Ovary (tissue), 9 donors: ENCODE measurements around the gene TMEM229A. TPM values are rescaled to one million over a fixed set of nuclear protein-coding genes. Genes with fewer than 3 reads are reported as not detected.
"Not testable (repeated sequence)": the region's sequence is repeated elsewhere in the genome, so short reads cannot be mapped to it uniquely, and the experiment has no call there.

Experiments
- DNase-seq, 5 donors: peaks; one replicate each; pipeline ENCODE4 v3.0.0-alpha.2; 2019 to 2020
- H3K27ac ChIP-seq, 2 donors: fragments of 200-600 bp; one replicate each; pipeline versions ENCODE4 v1.5.1 to v1.8.0; 2019 to 2022
- H3K27me3 ChIP-seq: fragments of 200-600 bp; one replicate; pipeline ENCODE4 v1.8.0; 2022
- H3K36me3 ChIP-seq: fragments of 200-600 bp; sonication (generic); one replicate; pipeline ENCODE4 v1.5.1; 2019
- H3K4me1 ChIP-seq: one replicate; pipeline ENCODE4 v1.8.1; 2013; ENCODE audit warnings: mild to moderate bottlenecking, moderate library complexity; ENCODE audit not compliant: insufficient read depth
- H3K4me3 ChIP-seq: fragments of 200-600 bp; sonication (generic); one replicate; pipeline ENCODE4 v1.5.1; 2017
- H3K9me3 ChIP-seq, 2 donors: fragments of 200-600 bp in 1 of 2; sonication (generic) in 1 of 2; one replicate each; pipeline versions ENCODE4 v1.5.1 to v1.8.1; 2013 to 2019; ENCODE audit warnings: mild to moderate bottlenecking in 1 of 2, moderate library complexity in 1 of 2
- EP300 ChIP-seq: sonication (generic); formaldehyde crosslinking; IDR thresholded peaks from one replicate; pipeline ENCODE4 v1.6.1; 2017; ENCODE audit warnings: antibody characterized with exemption
- POLR2A ChIP-seq: fragments of 450-650 bp; IDR thresholded peaks from one replicate; pipeline ENCODE4 v1.6.1; 2017; ENCODE audit warnings: antibody characterized with exemption, mild to moderate bottlenecking, moderate library complexity
- WGBS, 3 donors: extraction: QIAGEN DNeasy Blood & Tissue Kit in 1 of 3; methylation state at CpG; one replicate each; pipeline versions ENCODE4 v1.1.5 to v1.1.7; 2013 to 2017; 5-methylcytosine and 5-hydroxymethylcytosine counted together
- intact Hi-C, 4 donors: fragments of 100-400 bp; cut with DNase I; formaldehyde crosslinking; loops; one replicate each; pipeline versions ENCODE4 v1.11.0 to v1.15.1; 2022 to 2023
- polyA plus RNA-seq, 2 donors: library from polyadenylated mRNA; stranded (reverse); fragments of 200-250 nt in 1 of 2; fragments of 350-450 nt in 1 of 2; fragmentation: Illumina TruSeq in 1 of 2; extraction: RNeasy Lipid Tissue Mini Kit (QIAGEN cat#74804) in 1 of 2; gene quantifications; one replicate each; pipeline ENCODE4 v1.2.3, GENCODE V29; 2013 to 2014
- total RNA-seq, 7 donors: library from RNA; depleted of rRNA in 2 of 7; stranded (reverse); fragments of >200 nt in 2 of 7; fragmentation: NEBNext Ultra II Directional in 3 of 7; extraction: Animal tissue kit (Norgen Biotek cat#: 25700) in 3 of 7; gene quantifications; one replicate each; pipeline versions ENCODE4 v1.1.0 to v1.2.4, GENCODE V29; 2016 to 2023
- TF ChIP-seq, protein P1 (sequence below), 3 donors: fragments of 450-650 bp in 2 of 3; fragments of 200-600 bp in 1 of 3; IDR thresholded peaks; one replicate each; pipeline versions ENCODE4 v1.5.1 to v1.8.0; 2016 to 2022; ENCODE audit warnings: antibody characterized with exemption in 3 of 3, mild to moderate bottlenecking in 1 of 3
- donor health status: DM: no; HTN: no; CAD: no; lungs with moderate emphysema.
- donor health status: DM: no; HTN: no; CAD: no.
- donor health status: Bipolar disorder and iron deficiency.
- donor health status: DM: yes; HTN: yes; CAD: no.
- donor health status: DM: no; HTN: no; CAD: no.
- donor health status: DM: yes; HTN: yes; CAD: no.

TMEM229A gene
- total and polyA plus RNA-seq, 9 donors, result 0.22 to 1.8 (median 0.60) TPM; not detected in 3

GRCh38 chr7:124031406-124031805 is 1.5 kb downstream of the TMEM229A start:
- no peak for TF ChIP-seq EP300
- TF ChIP-seq POLR2A, result no peak
- TF ChIP-seq, protein P1, sequence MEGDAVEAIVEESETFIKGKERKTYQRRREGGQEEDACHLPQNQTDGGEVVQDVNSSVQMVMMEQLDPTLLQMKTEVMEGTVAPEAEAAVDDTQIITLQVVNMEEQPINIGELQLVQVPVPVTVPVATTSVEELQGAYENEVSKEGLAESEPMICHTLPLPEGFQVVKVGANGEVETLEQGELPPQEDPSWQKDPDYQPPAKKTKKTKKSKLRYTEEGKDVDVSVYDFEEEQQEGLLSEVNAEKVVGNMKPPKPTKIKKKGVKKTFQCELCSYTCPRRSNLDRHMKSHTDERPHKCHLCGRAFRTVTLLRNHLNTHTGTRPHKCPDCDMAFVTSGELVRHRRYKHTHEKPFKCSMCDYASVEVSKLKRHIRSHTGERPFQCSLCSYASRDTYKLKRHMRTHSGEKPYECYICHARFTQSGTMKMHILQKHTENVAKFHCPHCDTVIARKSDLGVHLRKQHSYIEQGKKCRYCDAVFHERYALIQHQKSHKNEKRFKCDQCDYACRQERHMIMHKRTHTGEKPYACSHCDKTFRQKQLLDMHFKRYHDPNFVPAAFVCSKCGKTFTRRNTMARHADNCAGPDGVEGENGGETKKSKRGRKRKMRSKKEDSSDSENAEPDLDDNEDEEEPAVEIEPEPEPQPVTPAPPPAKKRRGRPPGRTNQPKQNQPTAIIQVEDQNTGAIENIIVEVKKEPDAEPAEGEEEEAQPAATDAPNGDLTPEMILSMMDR (IDR thresholded peaks at IDR 0.05), result no peak
- no peaks in the 10 kb centered on the region for H3K36me3 ChIP-seq
- intact Hi-C loops, result no loop called here
- 48 to 61% (median 55%) methylated on average over 8 of the region's 8 CpGs for WGBS, 3 donors
- no peaks in the 10 kb centered on the region for H3K9me3 ChIP-seq
- DNase-seq, result no peak
- H3K27me3 ChIP-seq, result no peaks in the 10 kb centered on the region
- H3K27ac ChIP-seq, result no peak overlapping the region
- peaks cover 7% of the 10 kb centered on the region for H3K4me1 ChIP-seq
- no peak overlapping the region for H3K4me3 ChIP-seq

GRCh38 chr7:124030964-124031363 is 1.9 kb downstream of the TMEM229A start:
- H3K36me3 ChIP-seq, result no peaks in the 10 kb centered on the region
- 75 to 84% (median 78%) methylated on average over 4 of the region's 4 CpGs for WGBS, 3 donors
- no peak for TF ChIP-seq EP300
- no peak for TF ChIP-seq POLR2A
- TF ChIP-seq, protein P1 (IDR thresholded peaks at IDR 0.05), result no peak
- no peak overlapping the region for H3K27ac ChIP-seq
- intact Hi-C loops, result no loop called here
- DNase-seq, result no peak
- H3K9me3 ChIP-seq, result no peaks in the 10 kb centered on the region
- H3K27me3 ChIP-seq, result no peaks in the 10 kb centered on the region
- H3K4me3 ChIP-seq, result no peak overlapping the region
- H3K4me1 ChIP-seq, result peaks cover 7% of the 10 kb centered on the region

DNA sequence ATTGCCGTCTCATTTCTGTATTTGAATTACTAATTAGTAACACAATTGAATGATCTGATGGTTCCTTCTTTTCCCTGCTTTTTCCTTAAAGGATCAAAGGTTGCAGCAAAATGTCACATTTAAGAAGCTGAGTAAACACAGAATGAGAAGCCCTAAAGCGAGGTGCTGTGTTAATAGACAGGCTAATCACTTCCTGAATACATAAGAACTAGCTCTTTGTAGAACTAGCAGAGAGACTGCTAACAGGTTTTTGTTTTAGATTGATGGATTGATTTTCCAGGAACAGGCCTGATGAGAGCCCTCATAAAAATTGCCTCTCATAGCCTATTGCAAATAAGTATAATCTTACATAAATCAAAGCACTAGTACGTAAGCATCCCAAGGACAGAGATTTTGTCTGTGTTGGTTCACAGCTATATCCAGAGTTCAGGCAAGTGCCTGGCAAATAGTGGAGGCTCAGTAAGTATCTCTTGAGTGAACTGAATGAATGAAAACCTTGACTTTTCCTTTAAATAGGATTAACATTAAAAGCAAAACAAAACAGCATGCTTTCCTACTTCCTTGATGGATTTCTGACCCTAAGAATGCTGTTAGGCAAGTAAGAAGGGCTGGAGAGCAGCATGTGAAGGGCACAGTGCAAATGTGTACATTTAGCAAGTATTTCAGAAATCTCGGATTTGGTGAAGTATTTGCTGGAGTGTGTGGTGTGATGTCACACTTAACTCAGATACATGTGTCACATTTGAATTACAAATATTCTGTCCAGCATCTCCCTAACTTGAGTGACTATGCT is 3.3 kb downstream of the TMEM229A start:
- Histone ChIP-seq H3K36me3 (no peaks in the 10 kb centered on the region), H3K27me3 (no peaks in the 10 kb centered on the region), H3K4me1 (peaks cover 7% of the 10 kb centered on the region), H3K4me3 (no peak overlapping the region), H3K27ac (no peak overlapping the region), H3K9me3 (no peaks in the 10 kb centered on the region)
- intact Hi-C loops, result no loop called here
- DNase-seq, result no peak
- 94 to 96% (median 95%) methylated on average over 4 of the region's 4 CpGs for WGBS, 3 donors
- no peak for TF ChIP-seq POLR2A
- no peak for TF ChIP-seq EP300
- TF ChIP-seq, protein P1 (IDR thresholded peaks at IDR 0.05), result no peak

DNA sequence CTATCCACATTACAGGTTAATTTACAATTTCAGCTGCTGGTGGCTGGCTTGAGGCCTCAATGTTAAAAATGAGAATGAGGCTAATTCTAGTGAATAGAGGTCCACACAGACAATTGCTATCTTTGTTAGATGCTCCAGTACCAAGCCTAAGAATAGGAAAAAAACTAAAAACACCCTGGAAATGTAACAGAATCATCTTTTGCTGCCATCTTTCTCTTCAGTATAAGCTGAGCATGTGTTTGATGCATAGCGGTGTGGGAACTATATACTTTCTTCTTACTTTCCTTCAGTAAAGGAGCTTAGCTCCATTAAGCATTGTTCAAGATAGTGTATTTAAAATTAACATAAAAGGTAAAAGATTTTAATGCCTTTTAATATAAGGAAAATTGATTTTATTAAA is 5.6 kb downstream of the TMEM229A start:
- 96 to 98% (median 97%) methylated on average over 1 of the region's 1 CpG for WGBS, 3 donors
- Histone ChIP-seq H3K4me3 (no peak overlapping the region), H3K27me3 (no peaks in the 10 kb centered on the region), H3K4me1 (peaks cover 3% of the 10 kb centered on the region), H3K9me3 (no peaks in the 10 kb centered on the region), H3K27ac (no peak overlapping the region), H3K36me3 (no peaks in the 10 kb centered on the region)
- intact Hi-C loops, result no loop called here
- DNase-seq, result no peak
- TF ChIP-seq POLR2A (no peak), EP300 (no peak)
- TF ChIP-seq, protein P1 (IDR thresholded peaks at IDR 0.05), result no peak

GRCh38 chr7:124024329-124024728 is 8.5 kb downstream of the TMEM229A start:
- H3K36me3 ChIP-seq, H3K9me3 ChIP-seq, intact Hi-C loops, DNase-seq, H3K27ac ChIP-seq, H3K4me1 ChIP-seq, H3K27me3 ChIP-seq, H3K4me3 ChIP-seq: not testable (repeated sequence)
- WGBS, 3 donors, result 91 to 96% (median 92%) methylated on average over 3 of the region's 3 CpGs
